NCI-H1417 (cell line): ENCODE results near the gene GDF15.
"Not testable (repeated sequence)": the region's sequence is repeated elsewhere in the genome, so short reads cannot be mapped to it uniquely, and the experiment has no call there.

Source experiments
- DNase-seq, 3 experiments: peaks; one replicate each; lab custom pipeline; 2025; lab: John Stamatoyannopoulos, UW

GDF15 gene

DNA sequence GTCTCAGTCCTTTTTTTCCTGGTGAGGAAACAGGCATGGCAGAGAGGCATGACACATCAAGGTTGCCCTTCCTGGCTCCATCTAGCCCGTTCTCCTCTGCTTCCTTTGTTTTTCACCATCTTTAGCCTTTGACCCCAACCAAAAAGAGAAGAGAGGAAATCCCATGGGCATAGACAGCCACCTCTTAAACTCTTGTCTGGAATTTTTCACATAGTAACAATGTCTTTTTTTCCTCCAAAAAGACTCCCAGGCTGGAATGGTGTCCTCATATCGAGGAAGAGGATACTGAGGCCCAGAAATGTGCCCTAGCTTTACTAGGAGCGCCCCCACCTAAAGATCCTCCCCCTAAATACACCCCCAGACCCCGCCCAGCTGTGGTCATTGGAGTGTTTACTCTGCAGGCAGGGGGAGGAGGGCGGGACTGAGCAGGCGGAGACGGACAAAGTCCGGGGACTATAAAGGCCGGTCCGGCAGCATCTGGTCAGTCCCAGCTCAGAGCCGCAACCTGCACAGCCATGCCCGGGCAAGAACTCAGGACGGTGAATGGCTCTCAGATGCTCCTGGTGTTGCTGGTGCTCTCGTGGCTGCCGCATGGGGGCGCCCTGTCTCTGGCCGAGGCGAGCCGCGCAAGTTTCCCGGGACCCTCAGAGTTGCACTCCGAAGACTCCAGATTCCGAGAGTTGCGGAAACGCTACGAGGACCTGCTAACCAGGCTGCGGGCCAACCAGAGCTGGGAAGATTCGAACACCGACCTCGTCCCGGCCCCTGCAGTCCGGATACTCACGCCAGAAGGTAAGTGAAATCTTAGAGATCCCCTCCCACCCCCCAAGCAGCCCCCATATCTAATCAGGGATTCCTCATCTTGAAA lies at the start of gene GDF15:
Gene GDF15 (plus strand): TSS at position 484 of the 868 bp plus-strand sequence. CDS start 32 bp downstream, at position 516.
- DNase-seq, result no peak

DNA sequence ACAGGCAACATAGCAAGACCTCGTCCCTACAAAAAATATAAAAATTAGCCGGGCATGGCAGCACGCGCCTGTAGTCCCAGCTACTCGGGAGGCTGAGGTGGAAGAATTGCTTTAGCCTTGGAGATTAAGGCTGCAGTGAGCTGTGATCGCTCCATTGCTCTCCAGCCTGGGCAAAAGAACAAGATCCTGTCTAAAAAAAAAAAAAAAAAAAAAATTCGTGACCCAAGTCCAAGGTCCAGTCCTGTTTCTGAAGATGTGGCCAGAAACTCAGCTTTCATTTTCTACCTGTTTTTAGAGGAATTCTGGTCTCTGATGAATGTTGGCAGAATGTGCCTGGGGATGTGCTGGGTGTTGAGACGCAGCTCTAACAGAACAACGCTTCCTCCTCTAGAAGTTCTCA lies 47.4 kb upstream of the GDF15 start:
- DNase-seq, result no peak

DNA sequence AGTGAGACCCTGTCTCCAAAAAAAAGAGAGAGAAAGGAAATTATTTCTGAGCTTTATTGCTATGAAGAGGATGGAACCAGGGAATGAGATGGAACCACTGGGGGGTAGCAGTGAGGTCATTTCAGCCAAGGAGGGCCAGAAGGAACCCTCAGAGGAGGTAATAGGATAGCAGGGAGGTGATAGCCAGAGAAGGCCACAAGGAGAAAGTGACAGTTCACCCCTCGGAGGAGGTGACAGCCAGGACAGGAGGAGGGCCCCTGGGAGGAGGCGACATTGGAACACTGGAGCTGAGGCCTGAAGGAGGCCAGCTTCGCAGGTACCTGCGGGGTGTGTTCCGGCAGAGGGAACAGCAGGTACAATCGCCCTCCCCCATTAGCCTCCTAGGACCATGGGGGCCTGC lies 46.2 kb upstream of the GDF15 start:
- DNase-seq, result no peak

DNA sequence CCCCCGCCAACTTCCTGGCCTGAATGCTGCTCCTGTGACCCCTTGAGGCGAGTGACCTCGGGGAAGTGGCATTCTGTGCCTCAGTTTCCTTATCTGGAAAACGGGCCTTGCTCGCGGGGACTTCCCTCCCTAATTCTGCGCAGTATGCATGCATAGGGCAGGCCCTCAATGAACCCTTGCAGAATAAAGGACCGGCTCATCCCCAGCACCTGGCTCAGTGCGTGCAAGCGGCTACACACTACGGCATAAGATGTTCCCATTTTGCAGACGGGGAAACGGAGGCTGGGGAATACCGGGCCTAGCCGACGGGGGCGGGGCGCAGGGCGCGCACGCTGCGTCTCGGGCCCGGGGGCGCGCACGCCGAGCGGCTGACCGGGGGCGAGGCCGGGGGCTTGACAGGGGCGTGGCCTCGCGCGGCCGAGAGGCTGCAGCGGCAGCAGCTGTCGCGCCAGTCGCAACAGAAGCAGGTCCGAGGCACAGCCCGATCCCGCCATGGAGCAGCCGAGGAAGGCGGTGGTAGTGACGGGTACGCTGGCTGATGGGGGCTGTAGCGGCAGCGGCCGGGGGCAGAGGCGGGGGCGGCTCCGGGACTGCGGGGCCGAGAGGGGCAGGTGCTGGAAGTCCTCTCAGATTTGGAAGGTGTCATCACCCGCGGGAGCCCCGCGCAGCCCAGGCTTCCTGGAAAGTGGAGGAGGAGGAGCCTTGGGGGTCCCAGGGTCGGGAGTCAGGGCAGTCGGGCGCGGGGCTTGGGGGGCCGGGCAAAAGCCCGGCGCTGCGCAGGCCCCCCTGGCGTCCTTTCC lies 45.6 kb upstream of the GDF15 start, which contains the start of gene PGPEP1:
Gene PGPEP1 (plus strand): TSS at position 409 of the 800 bp plus-strand sequence. CDS start 84 bp downstream, at position 493.
- peak; percentile 60 to 71 (median 68) for DNase-seq

- peak in 2 of 3 experiments; percentile 28 to 34 for DNase-seq
These were observed 44.7 kb upstream of the GDF15 start for GRCh38 chr19:18340990-18341868.

DNA sequence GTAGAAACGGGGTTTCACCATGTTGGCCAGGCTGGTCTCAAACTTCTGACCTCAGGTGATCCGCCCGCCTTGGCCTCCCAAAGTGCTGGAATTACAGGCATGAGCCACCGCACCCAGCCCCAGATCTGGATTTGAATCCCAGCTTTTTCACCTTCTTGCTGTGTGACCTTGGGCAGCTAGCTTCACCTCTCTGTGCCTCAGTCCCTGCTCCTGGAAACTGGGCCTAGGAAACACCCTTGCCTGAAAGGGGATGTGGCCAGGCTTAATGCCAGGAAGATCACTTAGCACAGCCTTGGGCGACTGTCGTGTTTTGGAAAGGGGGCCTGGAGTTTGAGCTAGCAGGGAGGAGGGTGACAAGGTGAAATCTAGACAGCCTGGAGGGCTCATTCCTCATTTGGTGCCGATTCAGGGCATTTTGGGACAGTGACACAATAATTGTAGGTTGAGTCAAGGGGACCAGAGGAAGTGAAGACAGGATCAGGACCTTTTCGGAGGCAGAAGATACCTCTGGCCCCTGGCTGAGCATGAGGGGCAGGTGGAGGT lies 43.8 kb upstream of the GDF15 start:
- DNase-seq, result no peak

GRCh38 chr19:18344582-18344950 lies 41.4 kb upstream of the GDF15 start:
- no peak for DNase-seq

- no peak for DNase-seq
These were observed 40.7 kb upstream of the GDF15 start for GRCh38 chr19:18345296-18345695.

DNA sequence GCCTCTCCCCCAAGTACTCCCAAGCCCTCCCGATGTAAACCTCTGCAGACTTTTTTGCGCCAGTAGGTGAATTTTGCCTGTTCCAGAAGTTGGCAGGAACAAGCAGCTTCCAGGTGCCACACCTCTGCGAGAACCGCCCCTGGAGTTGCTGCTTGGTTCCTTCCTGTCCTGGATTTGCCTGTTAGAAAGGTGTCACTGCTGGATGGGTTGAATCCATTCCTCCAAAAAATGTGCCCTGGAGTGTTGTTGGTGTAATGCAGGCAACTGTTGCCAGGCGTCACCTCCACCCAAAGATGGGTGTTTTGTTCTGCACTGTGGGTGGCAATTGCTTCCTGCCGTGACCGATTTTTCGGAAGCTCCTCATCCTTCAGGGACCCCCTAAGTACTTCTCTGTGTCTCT lies 39.9 kb upstream of the GDF15 start:
- DNase-seq, result peak in 2 of 3 experiments; percentile 10 to 45

GRCh38 chr19:18348171-18348570 lies 37.8 kb upstream of the GDF15 start:
- no peak for DNase-seq

DNA sequence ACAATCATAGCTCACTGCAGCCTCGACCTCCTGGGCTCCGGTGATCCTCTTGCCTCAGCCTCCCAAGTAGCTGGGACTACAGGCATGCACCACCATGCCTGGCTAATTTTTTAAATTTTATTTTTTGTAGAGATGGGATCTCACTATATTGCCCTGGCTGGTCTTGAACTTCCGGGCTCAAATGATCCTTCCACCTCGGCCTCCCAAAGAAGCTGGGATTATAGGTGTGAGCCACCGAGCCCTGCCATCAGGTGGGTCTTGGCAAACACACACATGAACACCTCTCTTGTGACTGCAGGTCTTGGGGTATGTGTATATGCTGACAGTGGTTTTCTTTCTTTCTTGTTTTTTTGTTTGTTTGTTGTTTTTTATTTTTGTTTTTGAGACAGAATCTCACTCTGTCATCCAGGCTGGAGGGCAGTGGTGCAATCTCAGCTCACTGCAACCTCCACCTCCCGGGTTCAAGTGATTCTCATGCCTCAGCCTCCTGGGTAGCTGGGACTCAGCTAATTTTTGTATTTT lies 37.1 kb upstream of the GDF15 start:
- not testable (repeated sequence) for DNase-seq

DNA sequence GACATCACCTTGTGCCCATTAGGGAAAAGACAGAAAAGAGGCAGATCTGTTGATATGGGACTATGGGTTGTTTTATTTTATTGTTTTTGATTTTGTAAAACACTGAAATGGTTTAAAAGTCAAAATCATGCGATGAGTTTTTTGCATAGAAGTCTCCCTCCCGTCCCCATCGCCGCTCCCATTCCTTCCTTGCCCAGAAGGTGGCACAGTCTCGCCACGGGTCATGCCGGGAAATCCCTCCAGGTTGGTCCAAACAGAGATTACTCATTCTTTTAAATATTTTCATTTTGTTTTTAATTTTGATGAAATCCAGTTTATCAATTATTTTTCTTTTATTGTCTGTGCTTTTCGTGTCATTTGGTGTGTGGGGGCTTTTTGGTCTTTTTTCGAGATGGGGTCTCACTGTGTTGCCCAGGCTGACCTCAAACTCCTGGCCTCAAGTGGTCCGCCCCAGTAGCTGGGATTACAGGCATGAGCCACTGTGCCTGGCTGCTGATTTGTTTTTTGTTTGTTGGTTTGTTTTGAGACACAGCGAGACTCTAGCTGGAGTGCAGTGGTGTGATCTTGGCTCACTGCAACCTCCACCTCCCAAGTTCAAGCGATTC lies 36.3 kb upstream of the GDF15 start:
- peak; percentile 4 to 65 (median 13) for DNase-seq

- no peak for DNase-seq
These were observed 35.5 kb upstream of the GDF15 start for GRCh38 chr19:18350490-18350889.

GRCh38 chr19:18351544-18351943 lies 34.4 kb upstream of the GDF15 start:
- DNase-seq, result no peak

DNA sequence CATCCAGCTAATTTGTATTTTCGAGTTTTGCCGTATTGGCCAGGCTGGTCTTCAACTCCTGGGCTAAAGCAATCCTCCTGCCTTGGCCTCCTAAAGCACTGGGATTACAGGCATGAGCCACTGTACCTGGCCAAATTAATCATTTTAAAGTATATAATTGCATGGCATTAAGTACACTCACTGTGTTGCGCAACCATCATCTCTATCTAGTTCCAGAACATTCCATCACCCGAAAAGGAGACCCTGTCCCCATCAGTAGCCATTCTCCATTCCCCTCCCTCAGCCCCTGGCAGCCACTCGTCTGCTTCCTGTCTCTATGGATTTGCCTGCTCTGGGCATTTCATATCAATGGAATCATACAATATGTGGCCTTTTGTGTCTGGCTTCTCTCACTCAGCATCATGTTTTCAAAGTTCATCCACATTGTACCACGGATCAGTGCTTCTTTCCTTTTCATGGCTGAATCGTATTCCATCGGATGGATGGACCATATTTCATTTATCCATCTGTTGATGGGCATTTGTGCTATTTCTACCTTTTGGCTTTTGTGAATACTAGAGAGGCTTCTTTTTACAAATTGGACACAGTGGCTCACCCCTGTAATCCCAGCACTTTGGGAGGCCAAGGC lies 32.5 kb upstream of the GDF15 start:
- no peak for DNase-seq

DNA sequence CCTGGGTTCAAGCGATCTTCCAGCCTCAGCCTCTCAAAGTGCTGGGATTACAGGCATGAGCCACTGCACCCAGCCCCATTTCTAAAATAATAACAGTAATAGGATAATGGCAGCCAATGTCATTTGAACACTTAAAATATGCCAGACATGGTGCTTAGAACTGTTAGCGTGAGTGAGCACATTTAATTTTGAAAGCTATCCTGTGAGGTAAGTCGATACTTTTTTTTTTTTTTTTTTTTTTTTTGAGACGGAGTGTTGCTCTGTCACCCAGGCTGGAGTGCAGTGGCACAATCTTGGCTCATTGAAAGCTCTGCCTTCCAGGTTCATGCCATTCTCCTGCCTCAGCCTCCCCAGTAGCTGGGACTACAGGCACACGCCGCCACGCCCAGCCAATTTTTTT lies 31.2 kb upstream of the GDF15 start:
- not testable (repeated sequence) for DNase-seq

- no peak for DNase-seq
These were observed 28.9 kb upstream of the GDF15 start for GRCh38 chr19:18357041-18357440.

- no peak for DNase-seq
These were observed 24.3 kb upstream of the GDF15 start for GRCh38 chr19:18361646-18362045.

DNA sequence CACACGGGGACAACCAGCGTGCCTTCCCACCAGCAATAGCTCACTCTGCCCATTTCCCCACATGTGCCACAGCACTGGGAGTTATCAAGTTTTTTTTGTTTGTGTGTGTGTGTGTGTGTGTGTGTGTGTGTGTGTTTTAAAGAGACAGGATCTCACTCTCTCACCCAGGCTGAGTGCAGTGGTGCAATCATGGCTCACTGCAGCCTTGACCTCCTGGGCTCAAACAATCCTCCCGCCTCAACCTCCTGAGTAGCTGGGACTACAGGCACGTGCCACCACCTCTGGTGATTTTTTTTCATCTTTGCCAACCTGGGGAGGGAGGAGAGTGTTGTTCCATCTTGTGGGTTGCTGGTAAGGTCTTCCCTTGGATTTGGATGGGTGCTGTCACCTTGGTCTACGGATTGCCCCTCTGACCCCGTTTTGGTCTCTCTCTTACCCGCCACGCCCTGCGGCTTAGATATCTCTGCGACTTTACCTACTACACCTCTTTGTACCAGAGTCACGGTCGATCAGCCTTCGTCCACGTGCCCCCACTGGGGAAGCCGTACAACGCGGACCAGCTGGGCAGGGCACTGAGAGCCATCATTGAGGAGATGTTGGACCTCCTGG lies 22.9 kb upstream of the GDF15 start:
- no peak for DNase-seq

DNA sequence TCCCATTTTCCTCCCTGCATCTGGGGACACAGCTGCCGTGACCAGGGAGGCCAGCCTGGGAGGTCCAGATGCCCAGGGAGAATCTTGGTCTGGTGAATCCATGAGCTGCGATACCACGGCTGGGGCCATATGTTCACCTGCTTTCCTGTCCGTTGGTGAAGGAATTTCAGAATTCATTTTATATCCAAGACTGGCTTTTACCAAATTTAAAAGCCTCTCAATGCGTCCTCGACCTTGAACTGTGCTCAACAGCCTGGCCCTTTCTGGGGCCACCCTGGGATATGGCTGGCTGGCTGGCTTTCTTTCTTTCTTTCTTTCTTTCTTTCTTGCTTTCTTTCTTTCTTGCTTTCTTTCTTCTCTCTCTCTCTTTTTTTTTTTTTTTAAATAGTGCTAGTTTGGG lies 22.2 kb upstream of the GDF15 start:
- no peak for DNase-seq
